ENCODE results near the gene SLC39A7. TPM values are rescaled to one million over a fixed set of nuclear protein-coding genes. Genes with fewer than 3 reads are reported as not detected.
A peak's percentile ranks its signal among the peaks of the same experiment; 100 is the strongest.

Gene SLC39A7
- polyA plus RNA-seq, 2 of the 4 experiments (the other 2 are of a cell fraction): 59.0 to 122 TPM

GRCh38 chr6:33175436-33176069 lies 25.1 kb upstream of the SLC39A7 start:
- ChIA-PET POLR2A (no interaction called here), CTCF (interaction anchor here (0.7 to 3.9 kb wide), 3 partner anchors 14 to 337 kb away, joined by 3 to 27 read pairs (median 6); partner anchors contain the start of gene TAP2)
- FAIRE-seq (no peak), ATAC-seq (peak in 1 of 2 experiments; percentile 67; a peak in 3 of 6 replicates), DNase-seq (ENCODE audit: low read depth in 1 of 2, low spot score in 1 of 2) (no peak)
- H3K27ac ChIP-seq: no peak overlapping the region
- WGBS (ENCODE audit: missing lambda C conversion rate): 43% methylated on average over 7 of the region's 10 CpGs
- H3K9me3 ChIP-seq: no peaks in the 10 kb centered on the region
- H3K4me3 ChIP-seq: no peak overlapping the region
- TF ChIP-seq RARB (CRISPR knock-in tag; IDR thresholded peaks at IDR 0.05) (no peak), USF2 (IDR thresholded peaks at IDR 0.05) (no peak), KDM1A (IDR thresholded peaks at IDR 0.05; ENCODE audit: low read depth) (no peak), REST (IDR thresholded peaks at IDR 0.05) (no peak), CBX8 (IDR thresholded peaks at IDR 0.05) (no peak), ESRRA (IDR thresholded peaks at IDR 0.05; ENCODE audit: borderline replicate concordance, low read length) (no peak), CBX2 (IDR thresholded peaks at IDR 0.05; ENCODE audit: borderline replicate concordance, low read depth) (no peak), MYC (IDR thresholded peaks at IDR 0.05; ENCODE audit: borderline replicate concordance, low read length) (no peak)
- TF ChIP-seq, protein P1, sequence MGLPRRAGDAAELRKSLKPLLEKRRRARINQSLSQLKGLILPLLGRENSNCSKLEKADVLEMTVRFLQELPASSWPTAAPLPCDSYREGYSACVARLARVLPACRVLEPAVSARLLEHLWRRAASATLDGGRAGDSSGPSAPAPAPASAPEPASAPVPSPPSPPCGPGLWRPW (IDR thresholded peaks at IDR 0.05): no peak
- H3K4me2 ChIP-seq: no peak overlapping the region
- H3K4me1 ChIP-seq: no peaks in the 10 kb centered on the region

- no peak for ATAC-seq
- CTCF ChIA-PET: interaction anchor here (1.2 kb wide), 2 partner anchors 12 to 19 kb away, joined by 3 read pairs; no protein-coding TSS in a partner anchor
- Histone ChIP-seq H3K4me3 (no peak overlapping the region), H3K4me2 (no peak overlapping the region), H3K9me3 (no peaks in the 10 kb centered on the region), H3K4me1 (no peaks in the 10 kb centered on the region), H3K27ac (no peak overlapping the region)
- TF ChIP-seq RARB (CRISPR knock-in tag; IDR thresholded peaks at IDR 0.05) (no peak), RNF2 (IDR thresholded peaks at IDR 0.05; ENCODE audit: borderline replicate concordance, low read depth) (no peak), MAZ (IDR thresholded peaks at IDR 0.05; ENCODE audit: borderline replicate concordance, low read depth, low read length) (no peak), MAX (IDR thresholded peaks at IDR 0.05) (no peak), JUNB (IDR thresholded peaks at IDR 0.05) (no peak)
- TF ChIP-seq, protein P2, sequence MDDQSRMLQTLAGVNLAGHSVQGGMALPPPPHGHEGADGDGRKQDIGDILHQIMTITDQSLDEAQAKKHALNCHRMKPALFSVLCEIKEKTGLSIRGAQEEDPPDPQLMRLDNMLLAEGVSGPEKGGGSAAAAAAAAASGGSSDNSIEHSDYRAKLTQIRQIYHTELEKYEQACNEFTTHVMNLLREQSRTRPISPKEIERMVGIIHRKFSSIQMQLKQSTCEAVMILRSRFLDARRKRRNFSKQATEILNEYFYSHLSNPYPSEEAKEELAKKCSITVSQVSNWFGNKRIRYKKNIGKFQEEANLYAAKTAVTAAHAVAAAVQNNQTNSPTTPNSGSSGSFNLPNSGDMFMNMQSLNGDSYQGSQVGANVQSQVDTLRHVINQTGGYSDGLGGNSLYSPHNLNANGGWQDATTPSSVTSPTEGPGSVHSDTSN (IDR thresholded peaks at IDR 0.05): no peak
- no peak for DNase-seq (ENCODE audit: low read depth in 1 of 2, low spot score in 1 of 2)
- 50% methylated on average over 7 of the region's 7 CpGs for WGBS (ENCODE audit: missing lambda C conversion rate)
- POLR2A ChIA-PET: interaction anchor here (0.9 kb wide), 1 partner anchor 23 kb away, joined by 4 read pairs; no protein-coding TSS in a partner anchor
- no peak for FAIRE-seq
These were observed 23.8 kb upstream of the SLC39A7 start for GRCh38 chr6:33176906-33177305.
